Activated naive CD4-positive, alpha-beta T cell treated with Interleukin-2 at 50 U/mL for 16 hours (primary cell): ENCODE data around the gene CNN1.

ENCODE experiments used
- DNase-seq: peaks from one replicate; pipeline ENCODE4 v3.0.0-alpha.2; 2020

The CNN1 gene

GRCh38 chr19:11538232-11539036, at the start of gene CNN1:
CNN1 (plus strand) TSS chr19:11538851; CDS start chr19:11538928, 77 bp downstream.
- DNase-seq, result no peak

GRCh38 chr19:11489378-11489777, 49.3 kb upstream of the CNN1 start:
- DNase-seq, result no peak

DNA sequence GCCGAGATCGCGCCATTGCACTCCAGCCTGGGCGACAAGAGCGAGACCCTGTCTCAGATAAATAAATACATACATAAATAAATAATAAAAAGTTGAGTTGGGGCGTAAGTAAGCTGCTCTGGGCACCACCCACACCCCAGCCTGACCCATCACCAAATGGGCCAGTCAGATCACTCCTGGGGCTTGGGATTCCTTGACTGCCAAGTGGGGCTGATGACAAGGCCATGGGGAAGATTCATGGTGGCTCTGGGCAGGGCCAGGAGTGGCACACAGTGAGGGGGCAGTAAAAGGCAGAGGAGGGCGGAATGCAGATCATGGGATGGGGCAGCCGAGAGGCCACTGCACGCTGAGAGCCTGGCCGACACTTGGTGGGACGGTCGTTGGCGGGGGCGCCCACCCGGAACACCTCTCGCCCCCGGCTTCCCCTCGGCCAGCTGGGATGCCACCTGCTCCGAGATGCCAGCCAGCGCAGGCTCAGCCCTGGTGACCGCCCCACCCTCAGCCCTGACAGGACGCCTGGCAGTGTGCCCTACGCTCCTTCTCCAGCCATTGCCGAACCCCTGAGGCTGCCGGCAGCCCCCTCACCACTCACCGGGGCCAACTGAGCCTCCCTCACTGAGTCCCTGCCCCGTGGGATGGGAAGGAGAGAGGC, 43.9 kb upstream of the CNN1 start:
- DNase-seq, result no peak

DNA sequence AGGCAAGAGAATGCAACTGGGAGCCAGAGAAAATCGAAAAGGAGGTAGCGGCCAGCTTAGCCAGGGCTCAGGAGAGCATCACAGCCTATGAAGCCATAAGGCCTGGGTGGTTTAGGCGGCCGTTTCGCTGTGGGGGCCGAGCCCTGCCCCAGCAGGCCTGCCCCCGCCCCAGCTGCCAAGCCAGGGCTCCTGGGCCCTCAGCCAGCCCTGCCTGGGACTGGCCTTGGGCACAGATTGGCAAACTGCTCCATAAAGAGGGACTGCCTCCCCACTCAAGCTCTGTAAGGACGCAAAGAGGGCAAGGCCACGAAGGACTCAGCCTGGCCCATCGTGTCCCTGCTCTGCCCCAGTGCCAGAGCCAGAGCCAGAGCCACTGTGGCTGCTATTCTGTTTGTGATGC, 43.2 kb upstream of the CNN1 start:
- DNase-seq, result no peak

DNA sequence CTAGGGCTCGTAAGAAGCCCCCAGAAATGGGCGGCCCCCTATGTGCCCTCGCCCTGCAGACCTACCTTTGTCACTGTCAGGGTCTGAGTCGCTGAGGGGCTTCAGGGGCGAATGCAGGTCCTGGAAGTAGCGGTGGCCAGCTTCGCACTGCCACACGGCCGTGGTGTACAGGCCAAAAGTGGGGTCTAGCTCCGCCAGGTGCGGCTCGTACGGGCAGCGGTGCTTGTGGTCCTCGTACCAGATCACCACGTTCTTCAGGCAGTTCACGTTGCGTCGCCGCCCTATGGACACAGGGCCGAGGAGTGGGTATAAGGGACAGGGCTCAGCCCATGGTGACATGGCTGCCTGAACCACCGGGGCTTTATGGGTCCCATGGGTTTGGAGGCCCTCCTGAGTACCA, 42.8 kb upstream of the CNN1 start:
- no peak for DNase-seq

DNA sequence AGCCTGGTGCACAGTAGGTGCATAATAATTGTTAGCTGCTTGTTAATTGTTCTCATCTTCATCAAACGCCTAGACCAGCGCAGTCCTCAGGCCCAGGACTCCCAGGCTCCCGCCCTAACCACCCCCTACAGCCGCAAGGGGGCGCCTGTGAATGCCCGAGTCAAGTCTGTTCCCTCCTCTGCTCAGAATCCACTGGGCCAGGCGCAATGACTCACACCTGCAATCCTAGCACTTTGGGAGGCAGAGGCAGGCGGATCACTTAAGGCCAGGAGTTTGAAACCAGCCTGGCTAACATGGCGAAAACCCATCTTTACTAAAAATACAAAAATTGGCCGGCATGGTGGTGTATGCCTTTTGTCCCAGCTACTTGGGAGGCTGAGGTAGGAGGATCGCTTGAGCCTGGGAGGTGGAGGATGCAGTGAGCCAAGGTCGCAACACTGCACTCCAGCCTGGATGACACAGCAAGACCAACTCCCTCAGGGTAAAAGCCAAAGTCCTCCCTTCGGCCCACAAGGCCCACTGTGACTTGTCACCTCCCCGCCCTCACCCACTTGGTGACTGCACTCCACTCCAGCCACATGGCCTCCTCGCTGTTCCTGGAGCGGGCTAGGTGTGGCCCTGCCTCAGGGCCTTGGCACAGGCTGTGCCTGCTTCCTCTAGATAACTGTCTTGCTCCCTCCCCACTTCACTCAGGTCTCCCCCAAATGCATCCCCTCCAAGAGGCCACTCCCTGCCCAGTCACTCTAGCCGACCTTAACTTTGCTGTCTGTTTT, 42.1 kb upstream of the CNN1 start:
- DNase-seq, result peak; percentile 66

GRCh38 chr19:11499220-11499726, 39.4 kb upstream of the CNN1 start:
- no peak for DNase-seq

- no peak for DNase-seq
Observed at GRCh38 chr19:11499890-11500420, 38.7 kb upstream of the CNN1 start.

GRCh38 chr19:11504502-11505031, 34.1 kb upstream of the CNN1 start:
- no peak for DNase-seq

- peak; percentile 97 for DNase-seq
Observed at GRCh38 chr19:11505032-11505503, 33.6 kb upstream of the CNN1 start.

DNA sequence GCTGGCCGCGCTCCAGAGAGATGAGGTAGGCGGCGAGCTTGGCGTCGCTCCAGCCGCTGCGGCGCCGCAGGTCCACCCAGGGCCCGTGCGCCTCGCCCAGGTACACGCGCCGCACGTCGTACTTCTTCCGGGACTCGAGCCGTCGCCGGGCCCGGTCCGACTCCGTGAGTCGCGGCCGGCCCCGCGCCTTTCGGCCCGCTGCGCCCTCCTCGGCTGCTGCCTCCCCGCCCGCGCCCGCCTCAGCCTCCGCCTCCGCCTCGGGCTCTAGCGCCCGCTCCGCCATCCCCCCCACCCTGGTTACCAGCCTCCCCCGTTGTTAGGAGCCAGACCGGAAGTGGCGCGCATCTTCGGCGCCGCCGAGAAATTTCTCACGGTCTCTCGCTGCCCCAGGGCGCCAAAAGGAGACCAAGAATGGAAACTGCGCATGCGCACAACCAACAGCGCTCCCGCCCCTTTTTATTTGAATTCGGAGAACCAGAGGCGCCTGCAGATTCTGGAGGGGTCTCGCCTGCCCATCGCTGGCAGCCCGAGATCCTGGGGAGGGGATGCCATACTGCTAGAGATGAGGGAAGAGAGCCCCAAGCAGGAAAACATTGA, 33.0 kb upstream of the CNN1 start, which contains the start of gene ZNF653:
Gene ZNF653, minus strand, starts transcription at position 336 of the 597 bp plus-strand sequence. Its CDS starts 53 bp downstream, at position 283.
- DNase-seq, result peak; percentile 94

DNA sequence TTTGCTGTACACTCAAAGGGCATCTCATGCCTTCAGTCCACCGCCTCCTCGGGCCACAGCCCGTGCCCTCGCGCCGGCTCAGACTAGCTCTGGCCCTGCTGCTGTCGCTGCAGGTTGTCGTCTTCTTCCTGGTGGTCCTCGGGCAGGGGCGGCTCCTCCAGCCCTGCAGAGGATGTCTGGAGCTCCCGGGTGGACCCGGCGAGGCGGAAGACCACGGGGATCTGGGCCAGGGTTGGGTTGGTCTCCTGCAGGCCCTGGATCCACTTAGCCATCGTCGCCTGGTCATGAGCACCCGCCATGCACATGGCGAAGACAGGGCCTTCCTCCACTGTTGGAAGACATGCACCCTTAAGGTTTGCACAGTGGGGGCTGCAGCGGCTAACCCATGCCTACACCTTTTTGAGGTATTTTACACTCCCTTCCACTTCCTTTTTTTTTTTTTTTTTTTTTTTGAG, 32.5 kb upstream of the CNN1 start:
- no peak for DNase-seq

GRCh38 chr19:11506967-11507366, 31.7 kb upstream of the CNN1 start:
- DNase-seq, result no peak

DNA sequence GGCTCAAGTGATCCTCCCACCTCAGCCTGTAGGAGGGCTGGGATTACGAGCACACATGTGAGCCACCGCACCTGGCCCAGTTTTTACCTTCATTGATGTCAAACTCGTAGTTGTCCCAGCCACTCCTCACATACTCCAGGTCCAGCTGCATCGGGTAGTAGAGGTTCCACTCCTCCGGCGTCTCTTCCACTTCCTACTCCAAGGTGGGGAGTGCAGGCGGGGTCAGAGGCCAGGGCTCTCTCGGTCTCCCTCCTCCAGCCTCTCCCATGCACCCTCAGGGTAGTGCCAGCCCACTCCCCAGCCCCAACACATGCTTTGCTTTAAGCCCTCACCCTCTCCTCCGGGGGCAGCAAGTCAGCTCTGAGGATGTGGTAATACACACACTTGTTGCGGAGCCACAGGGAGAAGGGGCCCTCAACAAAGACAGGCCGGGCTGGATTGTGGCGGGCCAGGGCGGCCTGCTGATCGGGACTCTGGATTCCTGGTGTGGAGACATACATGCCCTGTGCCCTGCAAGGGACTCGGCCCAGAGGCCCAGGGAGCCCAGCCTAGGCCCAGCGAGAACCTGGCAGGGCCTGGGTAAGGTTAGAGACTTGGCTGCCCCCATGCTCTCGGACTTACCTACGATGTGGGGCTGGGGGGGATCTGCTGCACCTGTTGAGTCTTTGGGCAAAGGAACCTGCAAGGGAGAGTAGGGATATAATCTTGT, 31.1 kb upstream of the CNN1 start:
- no peak for DNase-seq

DNA sequence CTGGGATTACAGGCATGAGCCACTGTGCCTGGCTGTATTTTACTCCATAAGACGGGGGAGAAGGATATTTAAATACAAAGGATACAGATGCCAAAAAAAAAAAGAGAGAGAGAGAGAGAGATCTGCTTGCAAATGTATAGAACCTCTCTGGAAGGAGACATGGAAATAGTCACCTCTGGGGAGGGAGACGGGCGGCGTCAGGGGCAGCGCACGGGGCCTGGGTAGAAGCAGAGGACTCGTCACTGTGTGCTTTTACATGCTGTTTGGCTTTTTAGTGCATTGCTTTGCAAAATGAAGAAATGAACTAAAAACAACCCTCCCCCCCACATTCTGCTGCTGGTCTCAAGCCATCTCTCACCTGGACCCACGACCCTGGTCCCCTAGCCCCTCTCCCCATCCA, 28.2 kb upstream of the CNN1 start:
- DNase-seq, result no peak

DNA sequence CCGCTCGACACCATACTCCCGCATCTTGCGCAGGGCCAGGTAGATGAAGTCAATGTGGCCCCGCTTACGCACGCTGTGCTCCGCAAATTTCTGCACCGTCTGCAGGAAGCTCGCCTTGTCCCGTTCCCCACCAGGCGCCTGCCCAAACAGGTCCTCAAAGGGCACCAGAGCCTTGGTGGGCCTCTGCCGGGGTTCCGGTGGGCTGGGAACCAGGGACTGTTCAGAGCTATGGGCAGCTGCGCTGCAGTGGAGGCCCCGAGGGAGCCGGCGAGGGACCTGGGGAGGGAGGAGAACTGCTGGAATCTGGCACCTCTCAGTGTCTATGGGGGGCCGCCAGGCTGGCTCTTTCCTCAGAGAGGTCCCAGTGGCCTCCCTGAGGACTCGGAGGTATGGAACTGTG, 24.7 kb upstream of the CNN1 start:
- no peak for DNase-seq

DNA sequence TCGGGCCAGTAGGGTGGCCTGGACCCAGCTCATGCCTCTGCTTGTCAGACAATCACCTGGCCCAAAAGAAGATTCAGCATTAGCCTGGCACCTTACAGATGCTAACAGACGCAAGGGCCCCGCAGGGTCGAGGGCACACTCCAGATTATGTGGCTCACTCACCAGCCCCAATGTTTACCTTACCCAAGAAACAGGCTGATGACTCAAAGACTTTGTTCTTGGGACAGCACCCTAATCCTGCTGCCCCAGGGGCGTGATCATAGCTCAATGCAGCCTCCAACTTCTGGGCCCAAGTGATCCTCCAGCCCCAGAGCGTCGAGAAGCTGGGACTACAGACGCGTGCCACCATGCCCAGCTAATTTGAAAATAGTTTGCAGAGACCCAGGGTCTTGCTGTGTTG, 19.5 kb upstream of the CNN1 start:
- DNase-seq, result no peak

DNA sequence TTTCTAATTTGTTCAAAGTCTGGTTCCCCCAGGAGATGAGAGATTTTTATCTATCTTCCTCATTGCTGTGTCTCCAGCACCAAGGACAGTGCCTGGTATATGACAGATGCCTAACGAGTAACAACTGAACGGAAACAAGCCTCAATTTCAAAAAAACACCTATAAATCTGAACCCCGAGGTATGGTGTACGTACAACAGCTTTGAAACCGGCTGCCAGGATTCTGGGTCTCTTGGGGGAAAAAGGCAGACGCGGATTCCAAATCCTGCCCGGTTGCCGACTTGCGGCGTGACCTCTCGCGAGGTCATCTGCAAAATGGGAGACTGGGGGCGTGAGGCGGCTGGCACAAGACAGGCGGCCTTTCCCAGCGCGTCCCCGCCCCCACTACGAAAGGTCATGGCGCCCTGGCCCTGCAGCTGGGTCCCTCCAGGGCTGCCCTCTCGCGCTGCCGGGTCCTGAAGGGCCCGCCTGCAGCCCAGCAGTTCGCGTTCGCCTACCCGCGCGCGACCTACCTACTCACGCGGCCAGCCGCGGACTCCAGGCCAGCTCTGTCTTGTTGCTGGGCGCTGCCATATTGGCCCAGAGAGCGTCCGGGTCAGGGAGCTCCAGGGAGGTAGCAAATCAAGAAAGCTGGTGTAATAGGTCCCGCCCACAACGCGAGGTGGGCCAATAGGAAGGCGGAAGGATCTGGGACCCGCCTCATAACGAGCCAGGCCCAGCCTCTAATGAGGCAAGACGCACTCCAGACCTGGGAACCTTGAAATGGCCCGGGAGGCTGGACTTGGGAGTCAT, 9.9 kb upstream of the CNN1 start, which contains the start of gene ECSIT:
Gene ECSIT, minus strand, starts transcription at position 584 of the 791 bp plus-strand sequence. CDS start 9,964 bp downstream, outside the sequence.
- peak; percentile 95 for DNase-seq

GRCh38 chr19:11530432-11530831, 8.2 kb upstream of the CNN1 start:
- peak; percentile 48 for DNase-seq

DNA sequence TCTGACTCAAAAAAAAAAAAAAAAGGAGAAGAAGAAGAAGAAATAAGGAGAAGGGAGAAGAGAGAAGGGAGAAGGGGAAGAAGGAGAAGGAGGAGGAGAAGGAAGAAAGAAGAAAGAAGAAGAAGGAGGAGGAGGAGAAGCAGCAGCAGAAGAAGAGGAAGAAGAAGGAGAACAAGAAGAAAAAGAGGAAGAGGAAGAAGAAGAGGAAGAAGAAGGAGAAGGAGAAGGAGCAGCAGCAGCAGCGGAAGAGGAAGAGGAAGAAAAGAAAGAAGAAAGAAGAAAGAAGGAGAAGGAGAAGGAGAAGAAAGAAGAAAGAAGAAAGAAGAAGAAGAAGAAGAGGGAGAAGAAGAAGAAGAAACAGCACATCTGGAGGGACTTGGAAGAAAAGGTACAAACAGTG, 4.1 kb upstream of the CNN1 start:
- no peak for DNase-seq
